Measurements from ENCODE around the gene SPATA31A7.
"Not testable (repeated sequence)": the region's sequence is repeated elsewhere in the genome, so short reads cannot be mapped to it uniquely, and the experiment has no call there.

Gene SPATA31A7

GRCh38 chr9:61189736-61190135 lies at the start of gene SPATA31A7:
SPATA31A7 (plus strand) TSS chr9:61190036; CDS start chr9:61190065, 29 bp downstream.
- not testable (repeated sequence) for H3K27ac ChIP-seq (ENCODE audit: low read depth in 2 of 2, low read length in 2 of 2); H3K9me3 ChIP-seq (ENCODE audit: control insufficient read depth in 2 of 2, low read length in 2 of 2); H3K36me3 ChIP-seq (ENCODE audit: control insufficient read depth in 2 of 2, insufficient read depth in 2 of 2, low read length in 2 of 2); H3K9ac ChIP-seq (ENCODE audit: low read depth in 1 of 2, low read length in 2 of 2); H3K4me3 ChIP-seq (ENCODE audit: low read length in 2 of 2); H3K27me3 ChIP-seq (ENCODE audit: control insufficient read depth in 2 of 2, insufficient read depth in 2 of 2, low read length in 2 of 2); H3K4me1 ChIP-seq (ENCODE audit: control insufficient read depth in 2 of 2, insufficient read depth in 2 of 2, low read length in 2 of 2)

- H3K4me1 ChIP-seq (ENCODE audit: control insufficient read depth in 2 of 2, insufficient read depth in 2 of 2, low read length in 2 of 2); H3K27ac ChIP-seq (ENCODE audit: low read depth in 2 of 2, low read length in 2 of 2); H3K4me3 ChIP-seq (ENCODE audit: low read length in 2 of 2); H3K27me3 ChIP-seq (ENCODE audit: control insufficient read depth in 2 of 2, insufficient read depth in 2 of 2, low read length in 2 of 2); H3K36me3 ChIP-seq (ENCODE audit: control insufficient read depth in 2 of 2, insufficient read depth in 2 of 2, low read length in 2 of 2); H3K9me3 ChIP-seq (ENCODE audit: control insufficient read depth in 2 of 2, low read length in 2 of 2); H3K9ac ChIP-seq (ENCODE audit: low read depth in 1 of 2, low read length in 2 of 2): not testable (repeated sequence)
Observed at GRCh38 chr9:61226438-61226837, 36.6 kb downstream of the SPATA31A7 start.
